Subcutaneous abdominal adipose tissue (tissue), 5 donors: ENCODE results near the gene AP5B1.
"Not testable (repeated sequence)": the region's sequence is repeated elsewhere in the genome, so short reads cannot be mapped to it uniquely, and the experiment has no call there.

Source experiments
- H3K27ac ChIP-seq: one replicate; pipeline ENCODE4 v1.7.0; 2013; ENCODE audit warnings: low read depth, mild to moderate bottlenecking, inconsistent platforms, low read length, moderate library complexity
- H3K27me3 ChIP-seq, 5 donors: one replicate each; pipeline ENCODE4 v1.7.0; 2013; ENCODE audit warnings: low read length in 5 of 5, inconsistent platforms in 1 of 5; ENCODE audit not compliant: control insufficient read depth in 5 of 5, insufficient read depth in 4 of 5
- H3K36me3 ChIP-seq, 5 donors: one replicate each; pipeline ENCODE4 v1.7.0; 2013; ENCODE audit warnings: low read length in 5 of 5; ENCODE audit not compliant: control insufficient read depth in 5 of 5, insufficient read depth in 5 of 5
- H3K4me1 ChIP-seq, 5 donors: one replicate each; pipeline ENCODE4 v1.7.0; 2013; ENCODE audit warnings: low read length in 5 of 5, mild to moderate bottlenecking in 3 of 5, moderate library complexity in 1 of 5; ENCODE audit not compliant: control insufficient read depth in 5 of 5, insufficient read depth in 5 of 5
- H3K4me3 ChIP-seq, 5 donors: one replicate each; pipeline ENCODE4 v1.7.0; 2013; ENCODE audit warnings: low read length in 5 of 5, low read depth in 1 of 5
- H3K9ac ChIP-seq, 5 donors: one replicate each; pipeline ENCODE4 v1.7.0; 2013; ENCODE audit warnings: low read length in 5 of 5, mild to moderate bottlenecking in 4 of 5, moderate library complexity in 3 of 5
- H3K9me3 ChIP-seq, 5 donors: one replicate each; pipeline ENCODE4 v1.7.0; 2013; ENCODE audit warnings: low read length in 5 of 5; ENCODE audit not compliant: control insufficient read depth in 5 of 5
- donor health status: healthy.
- donor health status: healthy.
- donor health status: healthy.
- donor health status: healthy.
- donor health status: healthy.

AP5B1 gene

DNA sequence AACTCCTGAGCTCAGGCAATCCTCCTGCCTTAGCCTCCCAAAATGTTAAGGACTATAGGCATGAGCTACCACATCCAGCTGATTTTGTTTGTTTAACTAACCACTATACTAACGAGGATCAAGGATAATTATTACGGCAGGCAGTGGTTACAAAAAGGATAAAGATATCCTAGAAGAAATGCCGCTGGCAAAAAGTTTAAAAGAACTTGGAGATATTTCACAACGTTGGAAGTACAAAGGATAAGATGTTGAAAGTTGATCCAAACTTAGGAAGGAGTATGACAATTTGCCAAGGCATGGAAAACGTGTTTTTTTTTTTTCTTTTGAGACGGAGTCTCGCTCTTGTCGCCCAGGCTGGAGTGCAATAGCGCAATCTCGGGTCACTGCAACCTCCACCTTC is 13.4 kb downstream of the AP5B1 start:
- no peaks in the 10 kb centered on the region for H3K27me3 ChIP-seq

DNA sequence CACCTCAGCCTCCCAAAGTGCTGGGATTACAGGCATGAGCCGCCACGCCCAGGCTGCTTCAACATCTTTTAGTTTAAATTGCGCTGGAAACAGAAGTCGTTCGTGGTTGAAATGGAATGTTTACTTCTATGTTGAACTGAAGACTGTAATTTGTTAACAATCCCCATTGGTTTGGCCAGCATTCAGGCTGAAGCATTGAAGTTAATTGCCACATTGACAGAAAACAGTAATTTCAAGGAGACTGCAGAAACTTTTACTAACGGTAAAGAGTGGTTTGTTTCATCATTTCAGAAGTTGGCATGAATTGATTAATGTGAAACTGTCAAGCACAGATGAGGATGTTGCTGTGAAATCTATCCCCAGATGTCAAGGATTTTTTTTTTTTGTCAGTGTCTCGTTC is 14.2 kb downstream of the AP5B1 start:
- Histone ChIP-seq H3K27ac (no peak overlapping the region), H3K4me1 (peaks cover 0 to 9% (median 5%) of the 10 kb centered on the region in 5 donors), H3K9ac (no peak overlapping the region), H3K36me3 (no peaks in the 10 kb centered on the region), H3K27me3 (no peaks in the 10 kb centered on the region), H3K4me3 (no peak overlapping the region), H3K9me3 (no peaks in the 10 kb centered on the region)

More for the DNA sequence above, 13.4 kb downstream of the AP5B1 start:
- Histone ChIP-seq H3K4me3 (no peak overlapping the region), H3K9me3 (no peaks in the 10 kb centered on the region), H3K9ac (no peak overlapping the region), H3K36me3 (no peaks in the 10 kb centered on the region), H3K27ac (no peak overlapping the region), H3K4me1 (peaks cover 0 to 10% (median 5%) of the 10 kb centered on the region in 5 donors)

DNA sequence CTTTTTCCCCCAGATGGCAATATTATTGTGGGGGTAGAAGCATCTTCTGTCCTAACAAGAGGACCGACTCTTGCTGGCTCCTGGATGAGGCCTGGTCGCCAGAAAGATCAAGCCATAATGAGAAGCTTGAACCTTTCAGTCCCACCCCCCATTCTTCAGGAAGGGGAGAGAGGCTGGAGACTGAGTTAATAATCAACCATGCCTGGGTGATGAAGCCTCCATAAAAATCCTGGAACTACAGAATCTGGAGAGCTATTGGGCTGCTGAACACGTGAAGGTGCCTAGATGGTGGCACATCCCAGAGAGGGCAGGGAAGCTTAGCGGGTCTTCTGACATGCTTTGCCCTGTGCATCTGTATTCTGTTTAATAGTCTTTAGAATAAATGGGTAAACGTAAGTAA is 16.3 kb downstream of the AP5B1 start:
- peaks cover 0 to 3% (median 0%) of the 10 kb centered on the region in 5 donors for H3K4me1 ChIP-seq
- H3K27ac ChIP-seq = no peak overlapping the region
- no peaks in the 10 kb centered on the region for H3K27me3 ChIP-seq
- no peak overlapping the region for H3K9ac ChIP-seq
- no peaks in the 10 kb centered on the region for H3K9me3 ChIP-seq
- no peak overlapping the region for H3K4me3 ChIP-seq
- no peaks in the 10 kb centered on the region for H3K36me3 ChIP-seq

DNA sequence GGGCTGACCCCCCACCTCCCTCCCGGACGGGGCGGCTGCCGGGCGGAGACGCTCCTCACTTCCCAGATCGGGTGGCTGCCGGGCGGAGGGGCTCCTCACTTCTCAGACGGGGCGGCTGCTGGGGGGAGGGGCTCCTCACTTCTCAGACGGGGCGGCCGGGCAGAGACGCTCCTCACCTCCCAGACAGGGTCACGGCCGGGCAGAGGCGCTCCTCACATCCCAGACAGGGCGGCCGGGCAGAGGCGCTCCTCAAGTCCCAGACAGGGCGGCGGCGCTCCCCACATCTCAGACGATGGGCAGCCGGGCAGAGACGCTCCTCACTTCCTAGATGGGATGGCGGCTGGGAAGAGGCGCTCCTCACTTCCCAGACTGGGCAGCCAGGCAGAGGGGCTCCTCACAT is 18.0 kb downstream of the AP5B1 start:
- not testable (repeated sequence) for H3K4me3 ChIP-seq, H3K9ac ChIP-seq, H3K9me3 ChIP-seq, H3K27ac ChIP-seq, H3K36me3 ChIP-seq, H3K27me3 ChIP-seq, H3K4me1 ChIP-seq

DNA sequence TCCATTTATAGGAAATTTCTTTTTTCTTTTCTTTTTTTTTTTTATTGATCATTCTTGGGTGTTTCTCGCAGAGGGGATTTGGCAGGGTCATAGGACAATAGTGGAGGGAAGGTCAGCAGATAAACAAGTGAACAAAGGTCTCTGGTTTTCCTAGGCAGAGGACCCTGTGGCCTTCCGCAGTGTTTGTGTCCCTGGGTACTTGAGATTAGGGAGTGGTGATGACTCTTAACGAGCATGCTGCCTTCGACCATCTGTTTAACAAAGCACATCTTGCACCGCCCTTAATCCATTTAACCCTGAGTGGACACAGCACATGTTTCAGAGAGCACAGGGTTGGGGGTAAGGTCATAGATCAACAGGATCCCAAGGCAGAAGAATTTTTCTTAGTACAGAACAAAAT is 18.6 kb downstream of the AP5B1 start:
- not testable (repeated sequence) for H3K27ac ChIP-seq, H3K9me3 ChIP-seq, H3K4me1 ChIP-seq, H3K36me3 ChIP-seq, H3K4me3 ChIP-seq, H3K9ac ChIP-seq, H3K27me3 ChIP-seq

DNA sequence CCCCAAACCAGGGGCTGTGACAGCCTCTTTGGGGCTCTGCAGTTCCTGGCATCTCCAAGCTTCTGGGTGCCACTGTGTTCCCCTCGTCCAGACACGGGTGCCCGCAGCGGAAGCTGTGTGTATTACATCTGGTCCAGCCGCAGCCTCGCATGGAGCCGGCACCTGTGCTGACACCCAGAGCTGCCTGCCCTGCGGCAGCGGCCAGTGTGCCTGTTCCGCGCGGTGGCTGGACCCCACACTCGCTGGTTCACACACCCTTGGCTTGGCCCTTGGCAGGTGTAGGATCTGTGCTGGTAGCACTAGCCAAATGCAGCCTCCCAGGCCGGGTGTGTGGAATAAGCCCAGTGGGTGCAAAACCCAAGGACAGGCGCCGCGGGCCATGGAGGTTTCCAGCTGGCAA is 35.7 kb downstream of the AP5B1 start:
- H3K4me1 ChIP-seq = peaks cover 0 to 5% (median 0%) of the 10 kb centered on the region in 5 donors
- peaks cover 0 to 8% (median 3%) of the 10 kb centered on the region in 5 donors for H3K27me3 ChIP-seq
- no peak overlapping the region for H3K4me3 ChIP-seq
- H3K27ac ChIP-seq = no peak overlapping the region
- no peaks in the 10 kb centered on the region for H3K36me3 ChIP-seq
- no peak overlapping the region for H3K9ac ChIP-seq
- no peaks in the 10 kb centered on the region for H3K9me3 ChIP-seq

DNA sequence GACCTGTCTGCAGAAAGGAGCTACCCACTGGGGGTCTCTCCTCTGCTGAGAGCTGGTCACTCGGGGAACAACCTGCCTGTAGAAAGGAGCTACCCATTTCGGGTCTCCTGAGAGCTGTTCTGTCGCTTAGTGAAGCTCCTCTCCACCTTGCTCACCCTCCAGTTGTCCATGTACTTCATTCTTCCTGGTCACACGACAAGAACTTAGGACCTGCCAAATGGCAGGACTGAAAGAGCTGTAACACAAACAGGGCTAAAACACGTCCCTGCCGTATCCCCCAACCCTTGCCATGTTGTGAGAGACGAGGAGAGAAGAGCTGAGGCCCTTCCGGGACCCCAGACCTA is 36.1 kb downstream of the AP5B1 start:
- Histone ChIP-seq H3K9me3 (no peaks in the 10 kb centered on the region), H3K36me3 (no peaks in the 10 kb centered on the region), H3K9ac (no peak overlapping the region), H3K27me3 (peaks cover 0 to 8% (median 3%) of the 10 kb centered on the region in 5 donors), H3K4me1 (peaks cover 0 to 5% (median 0%) of the 10 kb centered on the region in 5 donors), H3K27ac (no peak overlapping the region), H3K4me3 (no peak overlapping the region)

DNA sequence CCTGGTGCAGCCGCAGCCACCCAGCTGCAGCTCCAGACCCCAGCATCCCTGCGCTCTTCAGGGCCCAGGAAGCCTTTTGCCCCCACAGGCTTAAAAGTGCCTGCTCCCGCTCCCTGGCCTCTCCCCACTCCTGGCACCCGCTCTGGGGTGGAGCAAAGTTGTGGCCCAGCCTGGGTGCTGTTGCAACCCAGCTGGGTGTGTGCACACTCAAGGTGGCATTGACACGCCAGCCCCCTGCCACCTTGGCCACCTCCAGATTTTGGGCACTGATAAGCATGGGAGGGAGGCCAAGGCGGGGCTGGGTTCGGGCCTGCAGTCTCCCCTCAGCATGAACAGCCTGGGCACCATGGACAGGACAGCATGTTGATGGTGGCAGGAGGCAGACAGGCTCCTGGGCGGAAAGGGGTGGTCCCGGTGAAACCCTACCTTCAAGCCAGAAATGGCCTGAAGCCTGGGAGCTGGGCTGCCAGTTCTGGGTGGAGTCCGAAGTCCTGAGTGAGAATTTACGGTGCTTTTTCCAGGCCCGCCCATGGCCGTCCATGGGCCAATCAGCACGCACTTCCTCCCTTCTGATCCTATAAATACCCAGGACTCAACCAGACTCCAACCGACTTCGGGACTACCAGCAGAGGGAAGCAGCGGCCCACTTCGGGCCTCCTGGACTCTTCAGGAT is 36.6 kb downstream of the AP5B1 start:
- no peak overlapping the region for H3K4me3 ChIP-seq
- H3K9ac ChIP-seq = no peak overlapping the region
- peaks cover 0 to 5% (median 0%) of the 10 kb centered on the region in 5 donors for H3K4me1 ChIP-seq

DNA sequence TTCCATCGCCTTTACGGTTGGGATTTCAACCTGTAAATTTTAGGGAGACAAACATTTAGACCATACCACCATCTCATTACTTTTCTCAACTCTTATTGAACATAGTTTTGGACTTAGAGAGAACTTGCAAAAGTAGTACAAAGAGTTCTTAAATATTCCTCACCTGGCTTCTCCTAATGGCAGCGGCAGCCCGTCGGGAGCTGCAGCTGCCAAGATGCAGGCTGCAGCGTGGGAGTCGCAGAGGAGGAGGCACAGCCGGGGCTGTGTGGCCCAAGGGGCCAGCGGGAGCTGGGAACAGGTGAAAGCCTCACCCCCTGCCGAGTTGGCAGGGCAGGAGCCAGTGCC is 37.1 kb downstream of the AP5B1 start:
- Histone ChIP-seq H3K9me3 (no peaks in the 10 kb centered on the region), H3K9ac (no peak overlapping the region), H3K27me3 (peaks cover 0 to 8% (median 5%) of the 10 kb centered on the region in 5 donors)

More for the DNA sequence above, 36.6 kb downstream of the AP5B1 start:
- Histone ChIP-seq H3K27me3 (peaks cover 0 to 8% (median 3%) of the 10 kb centered on the region in 5 donors), H3K9me3 (no peaks in the 10 kb centered on the region), H3K36me3 (no peaks in the 10 kb centered on the region), H3K27ac (no peak overlapping the region)

DNA sequence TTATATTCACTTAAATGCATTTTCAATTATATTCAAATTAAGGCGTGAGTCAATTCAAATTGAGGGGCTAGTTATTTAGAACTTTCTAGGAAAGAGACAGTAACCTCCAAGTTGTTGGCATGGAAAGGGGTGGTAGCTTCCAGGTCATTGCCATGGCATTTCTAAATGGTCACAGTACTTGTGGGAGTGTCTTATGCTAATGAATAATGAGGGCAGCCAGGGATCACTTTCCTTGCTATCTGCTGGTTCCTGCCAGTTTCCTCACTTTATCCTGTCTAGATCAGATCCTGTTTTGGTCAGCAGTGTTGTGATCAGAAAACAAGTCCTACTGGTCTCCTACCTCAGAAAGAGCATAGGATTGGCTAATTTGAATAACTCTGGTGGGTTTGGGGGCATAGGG is 38.4 kb downstream of the AP5B1 start:
- no peaks in the 10 kb centered on the region for H3K9me3 ChIP-seq

More for the DNA sequence above, 37.1 kb downstream of the AP5B1 start:
- Histone ChIP-seq H3K4me1 (peaks cover 0 to 5% (median 0%) of the 10 kb centered on the region in 5 donors), H3K4me3 (no peak overlapping the region), H3K27ac (no peak overlapping the region), H3K36me3 (no peaks in the 10 kb centered on the region)

More for the DNA sequence above, 38.4 kb downstream of the AP5B1 start:
- H3K9ac ChIP-seq = no peak overlapping the region
- peaks cover 0 to 13% (median 3%) of the 10 kb centered on the region in 5 donors for H3K27me3 ChIP-seq
- H3K27ac ChIP-seq = no peak overlapping the region
- H3K4me3 ChIP-seq = no peak overlapping the region
- H3K4me1 ChIP-seq = peaks cover 0 to 5% (median 0%) of the 10 kb centered on the region in 5 donors
- H3K36me3 ChIP-seq = no peaks in the 10 kb centered on the region
